Spleen (tissue), 7 donors: ENCODE results near the gene KANK4.

Experiments used
- POLR2A ChIP-seq, 3 donors: fragments of 450-650 bp; IDR thresholded peaks; one replicate each; pipeline ENCODE4 v1.5.1; 2017; ENCODE audit warnings: antibody characterized with exemption in 3 of 3, mild to moderate bottlenecking in 1 of 3
- POLR2AphosphoS5 ChIP-seq, 3 donors: sonication (generic); formaldehyde crosslinking; IDR thresholded peaks; one replicate each; pipeline ENCODE4 v1.5.1; 2017; ENCODE audit warnings: antibody characterized with exemption in 3 of 3
- TF ChIP-seq, protein P1 (sequence below), 11 experiments: fragments of 200-600 bp in 7 of 11; fragments of 450-650 bp in 4 of 11; sonication (generic) in 4 of 11; IDR thresholded peaks in 8 of 11; conservative IDR thresholded peaks in 3 of 11; 1 replicate in 7 of 11; 2 replicates in 4 of 11; pipeline versions ENCODE4 v1.4.0 to v1.8.0; 2016 to 2021; ENCODE audit warnings: antibody characterized with exemption in 11 of 11, inconsistent platforms in 4 of 11, mild to moderate bottlenecking in 1 of 11
- donor health status: DM: no; HTN: no; CAD: no; lungs with moderate emphysema.
- donor health status: DM: no; HTN: no; CAD: no.
- donor health status: DM: no; HTN: no; CAD: no.

DNA sequence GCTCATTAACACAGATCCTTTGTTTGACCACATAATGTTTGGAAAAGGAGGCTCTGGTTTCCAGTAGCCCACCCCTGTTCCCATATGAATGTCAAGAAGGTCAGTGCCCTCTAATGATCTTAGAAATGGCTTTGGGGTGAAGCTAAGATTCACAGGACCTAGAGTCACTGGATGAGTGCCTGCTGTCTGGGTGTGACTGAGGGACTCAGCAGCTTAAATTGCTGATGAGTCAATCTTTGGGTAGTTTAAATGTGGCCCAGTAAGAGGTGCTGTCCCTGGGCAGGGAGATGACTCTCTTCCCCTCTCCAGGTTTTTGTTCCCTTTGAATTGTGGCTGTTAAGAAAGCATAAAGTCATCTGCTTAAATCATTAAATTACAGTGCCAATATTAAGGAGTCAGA is 74.0 kb downstream of the KANK4 start:
- TF ChIP-seq POLR2A (IDR thresholded peaks at IDR 0.05): no peak
- TF ChIP-seq, protein P1, sequence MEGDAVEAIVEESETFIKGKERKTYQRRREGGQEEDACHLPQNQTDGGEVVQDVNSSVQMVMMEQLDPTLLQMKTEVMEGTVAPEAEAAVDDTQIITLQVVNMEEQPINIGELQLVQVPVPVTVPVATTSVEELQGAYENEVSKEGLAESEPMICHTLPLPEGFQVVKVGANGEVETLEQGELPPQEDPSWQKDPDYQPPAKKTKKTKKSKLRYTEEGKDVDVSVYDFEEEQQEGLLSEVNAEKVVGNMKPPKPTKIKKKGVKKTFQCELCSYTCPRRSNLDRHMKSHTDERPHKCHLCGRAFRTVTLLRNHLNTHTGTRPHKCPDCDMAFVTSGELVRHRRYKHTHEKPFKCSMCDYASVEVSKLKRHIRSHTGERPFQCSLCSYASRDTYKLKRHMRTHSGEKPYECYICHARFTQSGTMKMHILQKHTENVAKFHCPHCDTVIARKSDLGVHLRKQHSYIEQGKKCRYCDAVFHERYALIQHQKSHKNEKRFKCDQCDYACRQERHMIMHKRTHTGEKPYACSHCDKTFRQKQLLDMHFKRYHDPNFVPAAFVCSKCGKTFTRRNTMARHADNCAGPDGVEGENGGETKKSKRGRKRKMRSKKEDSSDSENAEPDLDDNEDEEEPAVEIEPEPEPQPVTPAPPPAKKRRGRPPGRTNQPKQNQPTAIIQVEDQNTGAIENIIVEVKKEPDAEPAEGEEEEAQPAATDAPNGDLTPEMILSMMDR (IDR thresholded peaks at IDR 0.05 in 8 of 11, conservative IDR thresholded peaks at IDR 0.05 in 3 of 11): no peak
- no peak for TF ChIP-seq POLR2AphosphoS5 (IDR thresholded peaks at IDR 0.05)
